Measurements from ENCODE around the gene SYNPO2L.
"Not testable (repeated sequence)": the region's sequence is repeated elsewhere in the genome, so short reads cannot be mapped to it uniquely, and the experiment has no call there.

SYNPO2L gene

DNA sequence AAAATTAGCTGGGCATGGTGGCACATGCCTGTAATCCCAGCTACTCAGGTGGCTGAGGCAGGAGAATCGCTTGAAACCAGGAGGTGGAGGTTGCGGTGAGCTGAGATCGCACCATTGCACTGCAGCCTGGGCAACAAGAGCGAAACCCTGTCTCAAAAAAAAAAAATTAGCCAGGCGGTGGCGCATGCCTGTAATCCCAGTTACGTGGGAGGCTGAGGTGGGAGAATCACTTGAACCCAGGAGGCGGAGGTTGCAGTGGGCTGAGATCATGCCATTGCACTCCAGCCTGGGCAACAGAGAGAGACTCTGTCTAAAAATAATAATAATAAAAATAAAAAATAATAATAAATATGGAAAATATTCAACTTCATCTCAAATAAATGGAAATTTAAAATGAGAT lies 38.7 kb downstream of the SYNPO2L start:
- not testable (repeated sequence) for DNase-seq (ENCODE audit: low spot score)

DNA sequence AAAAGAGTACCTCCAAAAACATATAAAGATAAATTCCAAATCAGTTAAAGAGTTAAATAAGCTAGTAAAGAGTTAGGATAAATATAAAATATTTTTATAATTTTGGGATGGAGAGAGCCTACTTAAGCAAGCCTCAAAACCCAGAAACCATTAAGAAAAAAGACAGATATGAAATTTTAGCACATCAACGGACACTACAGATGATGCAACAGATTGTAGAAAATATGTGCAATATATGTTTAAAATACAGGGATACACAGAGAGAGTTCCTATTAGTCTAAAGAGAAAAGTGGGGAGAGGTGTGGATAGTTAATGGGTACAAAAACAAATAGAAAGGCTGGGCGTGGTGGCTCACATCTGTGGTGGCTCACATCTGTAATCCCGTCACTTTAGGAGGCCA lies 41.1 kb downstream of the SYNPO2L start:
- no peak for DNase-seq (ENCODE audit: low spot score)

DNA sequence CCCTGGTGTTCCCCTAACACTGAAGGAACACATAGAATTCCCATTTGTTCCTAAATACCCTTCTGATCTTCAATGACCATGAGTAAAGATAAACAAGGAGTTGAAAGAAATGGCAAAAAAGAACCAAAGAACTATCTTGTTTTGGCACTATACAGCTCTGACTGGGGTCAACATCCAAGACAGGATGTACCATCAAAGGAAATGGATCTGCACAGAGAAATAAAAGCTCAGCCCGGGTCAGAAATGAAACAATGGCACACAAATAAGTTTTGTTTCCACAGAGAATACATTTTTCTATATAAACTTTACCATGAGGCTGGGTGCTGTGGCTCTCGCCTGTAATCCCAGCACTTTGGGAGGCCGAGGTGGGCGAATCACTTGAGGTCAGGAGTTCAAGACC lies 46.7 kb downstream of the SYNPO2L start:
- no peak for DNase-seq (ENCODE audit: low spot score)

DNA sequence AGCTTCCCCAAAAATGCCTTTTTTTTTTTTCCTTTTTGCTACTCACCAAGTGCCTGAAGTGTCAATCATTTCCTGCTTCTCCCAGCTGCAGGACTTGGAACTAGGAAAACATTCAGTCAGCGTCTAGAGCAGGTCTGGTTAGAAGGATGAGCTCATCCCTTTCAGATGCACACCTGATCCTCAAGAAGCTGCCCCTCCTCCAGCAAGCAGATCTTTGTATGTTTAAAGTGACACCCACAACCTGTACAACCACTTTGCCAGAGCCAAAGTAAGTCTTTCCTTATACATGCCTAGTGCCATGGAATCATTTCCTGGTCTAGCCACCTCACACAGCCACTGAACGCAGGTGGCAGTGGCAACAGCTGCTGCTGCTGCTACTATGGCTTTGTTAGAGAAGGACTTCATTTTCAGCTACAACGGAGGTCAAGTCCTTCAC lies 54.3 kb downstream of the SYNPO2L start:
- DNase-seq (ENCODE audit: low spot score), result no peak

DNA sequence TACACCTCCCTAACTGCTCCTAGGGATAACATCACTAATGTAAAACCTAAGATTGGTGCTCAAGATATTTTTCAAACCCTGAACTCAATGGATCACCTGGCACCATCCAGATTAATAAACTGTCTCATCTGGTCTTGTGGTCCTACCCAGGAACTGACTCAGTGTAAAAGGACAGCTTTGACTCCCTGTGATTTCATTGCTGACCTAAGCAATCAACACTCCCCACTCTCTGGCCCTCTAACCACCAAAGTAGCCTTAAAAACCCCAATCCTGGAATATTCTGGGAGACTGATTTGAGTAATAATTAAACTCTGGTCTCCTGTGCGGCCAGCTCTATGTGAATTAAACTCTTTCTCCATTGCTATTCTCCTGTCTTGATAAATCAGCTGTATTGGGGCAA lies 58.5 kb downstream of the SYNPO2L start:
- DNase-seq (ENCODE audit: low spot score), result no peak
